NCI-H1436 (cell line): ENCODE results near the gene GLS.

Experiments used
- DNase-seq: peaks from one replicate; lab custom pipeline; 2025; lab: John Stamatoyannopoulos, UW

The GLS gene

DNA sequence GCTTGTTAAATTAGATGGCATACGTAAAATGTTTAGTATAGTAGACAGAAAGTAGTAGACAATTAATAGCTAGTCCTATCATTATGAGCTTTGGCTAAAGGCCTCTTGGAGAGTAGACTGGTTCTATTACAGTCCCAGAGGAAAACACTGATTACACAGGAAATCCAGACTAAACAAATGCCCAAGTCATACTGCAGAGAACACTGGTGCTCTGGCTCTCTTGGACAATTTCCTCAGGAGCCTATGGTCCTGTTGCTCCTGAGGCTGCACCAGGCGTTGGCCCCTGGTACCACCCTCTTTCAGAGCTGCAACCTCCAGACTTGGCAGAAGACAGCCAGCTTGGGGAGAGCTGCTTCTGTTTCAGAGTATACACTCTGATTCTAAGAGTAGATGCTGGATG, 91.6 kb downstream of the GLS start:
- no peak for DNase-seq

DNA sequence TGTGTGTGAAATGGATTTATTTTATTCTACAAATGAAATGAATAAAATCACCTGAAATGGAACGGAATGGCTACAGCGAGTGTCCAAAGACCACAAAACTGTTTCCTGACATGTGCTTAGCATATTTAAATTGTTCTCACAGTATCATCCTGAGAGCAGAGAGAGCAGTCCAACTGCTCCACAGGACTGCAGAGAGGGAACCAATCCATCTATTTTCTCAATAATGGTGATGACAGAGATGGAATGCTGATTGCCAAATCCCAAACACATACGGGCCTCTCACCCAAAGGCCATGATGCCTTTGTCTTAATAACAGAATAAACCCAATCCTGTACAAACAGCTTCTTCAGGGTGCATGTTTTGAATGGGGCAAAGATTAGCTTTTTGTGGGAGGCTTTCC, 92.2 kb downstream of the GLS start:
- DNase-seq = no peak

DNA sequence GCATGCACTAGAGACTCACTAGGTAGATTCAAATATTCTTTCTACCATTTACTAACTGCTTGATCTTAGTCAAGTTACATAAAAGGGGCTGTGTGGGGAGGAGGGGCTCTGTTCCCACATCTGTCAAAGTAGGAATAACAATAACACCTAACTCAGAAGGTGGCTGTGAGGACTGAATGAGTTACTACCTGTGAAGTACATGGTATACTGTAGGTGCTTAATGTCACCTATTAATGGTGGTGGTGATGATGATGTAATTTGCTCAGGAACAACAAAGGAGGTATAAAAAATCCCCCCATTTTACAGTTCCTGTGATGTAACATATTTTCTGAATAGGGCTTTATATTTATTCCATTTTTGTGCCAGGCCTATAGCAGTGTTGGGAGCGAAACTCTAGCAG, 92.6 kb downstream of the GLS start:
- no peak for DNase-seq

DNA sequence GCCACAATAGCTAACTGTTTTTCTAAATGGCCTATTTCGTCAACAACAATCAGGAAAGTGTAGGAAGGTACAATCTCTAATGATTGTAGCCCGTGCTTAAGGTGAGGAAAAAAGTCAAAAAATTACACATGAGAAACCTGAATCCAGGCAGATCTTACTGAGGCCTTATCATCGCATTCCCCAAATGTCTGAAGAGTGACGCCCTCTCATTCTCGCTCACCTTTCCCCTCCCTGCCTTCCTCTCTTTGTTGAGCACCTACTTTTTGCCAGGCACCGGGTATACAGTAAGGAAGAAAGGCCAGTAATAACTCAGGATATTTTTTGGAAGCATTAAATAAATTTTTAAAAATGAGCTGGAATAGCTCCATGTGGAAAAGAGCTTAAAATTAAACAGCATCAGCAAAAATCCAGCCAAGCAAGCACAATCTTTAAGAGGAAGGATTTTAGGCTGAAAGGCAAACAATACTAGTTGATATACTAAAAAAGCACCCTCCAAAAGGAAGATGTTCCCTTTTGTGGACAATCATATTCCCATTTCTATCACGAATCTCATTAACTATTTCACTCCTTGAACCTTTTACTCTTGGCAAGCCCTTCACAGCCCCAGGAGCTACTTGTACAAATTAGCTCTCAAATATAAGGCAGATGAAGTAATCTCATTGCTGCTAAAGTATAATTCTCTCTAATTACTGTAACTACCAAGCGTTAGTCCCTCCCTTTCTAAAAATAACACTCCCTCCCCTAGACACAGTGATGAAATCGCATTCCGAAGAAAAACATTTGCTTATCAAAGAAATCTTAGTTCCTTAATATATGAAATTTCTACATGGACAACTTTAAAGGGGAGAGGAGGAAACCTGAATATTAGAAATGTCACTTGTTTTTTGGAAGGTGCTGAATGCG, 93.4 kb downstream of the GLS start:
- DNase-seq = no peak

DNA sequence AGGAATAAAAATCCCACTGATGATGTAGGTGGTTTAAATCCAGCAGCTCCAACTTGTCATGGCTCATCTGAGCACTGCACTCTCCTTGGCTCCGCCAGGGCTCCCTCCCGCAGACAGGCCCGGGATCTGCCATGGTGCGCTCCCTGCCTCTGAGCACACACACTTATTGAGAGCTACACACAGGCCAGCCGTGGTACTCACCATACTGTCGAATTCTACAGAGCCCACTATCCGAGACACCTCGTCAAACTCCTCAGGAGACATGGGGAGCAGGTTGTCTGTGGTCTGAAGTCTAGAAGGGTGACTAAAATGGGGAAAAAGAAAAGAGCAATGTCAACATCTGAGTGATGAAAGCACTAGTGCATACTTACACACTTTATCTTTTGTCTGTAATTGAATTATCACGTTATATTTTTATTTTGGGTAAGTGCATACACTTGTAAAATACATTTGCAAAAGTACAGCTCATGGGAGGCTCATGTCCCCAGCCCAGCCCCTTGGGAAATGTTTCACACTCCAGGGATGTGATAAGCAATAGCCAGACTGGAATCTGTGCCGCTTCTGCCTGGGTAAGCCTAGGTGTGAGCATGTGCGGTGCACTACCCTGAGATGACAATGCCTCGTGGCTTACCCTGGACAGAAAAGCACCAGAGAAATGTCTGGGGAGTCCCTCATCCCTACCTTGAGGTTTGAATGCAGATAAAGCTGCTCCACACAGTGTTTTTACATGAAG, 94.2 kb downstream of the GLS start:
- DNase-seq = no peak

DNA sequence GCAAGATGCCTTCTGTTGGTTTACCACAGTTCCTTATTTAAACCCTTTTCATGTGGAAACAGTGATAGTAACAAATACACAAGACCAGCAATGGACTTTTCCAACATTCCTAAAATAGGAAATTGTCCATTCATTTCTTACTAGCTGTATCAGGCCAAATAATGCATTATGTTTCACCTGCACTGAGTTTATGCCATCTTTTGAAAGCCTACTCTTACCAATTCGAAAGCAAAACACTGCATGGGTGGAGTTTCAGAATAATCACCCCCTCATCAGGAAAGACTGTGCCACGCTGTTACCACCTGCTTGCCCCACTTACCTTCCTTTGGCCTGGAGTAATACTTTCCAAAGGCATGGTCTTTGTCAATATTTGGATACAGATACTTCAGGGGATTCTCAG, 95.9 kb downstream of the GLS start:
- DNase-seq = no peak

DNA sequence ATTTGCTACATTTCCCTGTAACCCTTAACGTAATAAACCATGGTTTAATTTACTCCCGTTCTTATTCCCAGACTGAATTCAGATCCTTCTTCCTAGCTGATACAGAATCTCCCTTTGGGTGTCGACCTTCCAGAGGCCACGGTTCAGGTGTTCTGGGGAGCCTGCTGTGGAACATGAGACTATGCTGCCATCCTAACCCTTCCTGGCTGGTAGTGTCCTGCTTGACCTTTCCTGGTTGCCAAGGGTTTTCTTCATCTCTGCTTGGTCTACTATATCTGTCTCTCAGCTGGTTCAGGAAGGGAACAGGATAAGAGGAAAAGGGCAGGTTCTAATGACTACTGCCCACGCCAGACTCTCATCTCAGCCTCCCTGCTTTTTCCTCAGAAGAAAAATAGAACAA, 96.9 kb downstream of the GLS start:
- no peak for DNase-seq

DNA sequence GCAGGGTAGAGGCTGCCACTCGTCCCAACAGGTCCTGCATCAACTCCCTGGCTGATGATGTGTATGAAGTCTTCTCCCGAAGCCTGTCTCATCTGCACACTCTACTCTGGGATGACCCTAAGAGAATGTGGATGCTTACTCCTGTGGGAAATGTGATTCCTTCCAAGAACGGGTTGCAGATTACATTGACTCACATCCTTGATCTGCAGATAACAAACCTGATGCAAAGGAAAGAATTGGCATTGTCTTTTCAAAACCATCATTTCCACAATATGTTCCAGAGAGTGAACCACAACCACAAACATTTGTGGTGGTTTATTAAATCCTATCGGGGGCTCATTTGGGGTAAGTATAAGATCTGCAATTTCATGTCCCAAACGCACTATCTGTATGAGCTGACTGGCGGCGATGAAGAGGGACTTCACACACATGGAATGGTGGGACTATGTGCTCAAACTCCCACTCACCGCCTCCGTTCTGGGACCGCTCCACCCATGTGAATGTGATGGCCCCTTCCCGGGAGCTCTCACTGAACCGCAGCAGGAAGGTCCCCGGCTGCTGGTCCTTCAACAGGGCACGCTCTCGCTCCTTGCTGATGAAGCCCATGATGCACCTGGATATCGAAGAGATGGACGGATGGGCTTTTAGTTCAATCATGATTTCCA, 97.9 kb downstream of the GLS start:
- DNase-seq = no peak

DNA sequence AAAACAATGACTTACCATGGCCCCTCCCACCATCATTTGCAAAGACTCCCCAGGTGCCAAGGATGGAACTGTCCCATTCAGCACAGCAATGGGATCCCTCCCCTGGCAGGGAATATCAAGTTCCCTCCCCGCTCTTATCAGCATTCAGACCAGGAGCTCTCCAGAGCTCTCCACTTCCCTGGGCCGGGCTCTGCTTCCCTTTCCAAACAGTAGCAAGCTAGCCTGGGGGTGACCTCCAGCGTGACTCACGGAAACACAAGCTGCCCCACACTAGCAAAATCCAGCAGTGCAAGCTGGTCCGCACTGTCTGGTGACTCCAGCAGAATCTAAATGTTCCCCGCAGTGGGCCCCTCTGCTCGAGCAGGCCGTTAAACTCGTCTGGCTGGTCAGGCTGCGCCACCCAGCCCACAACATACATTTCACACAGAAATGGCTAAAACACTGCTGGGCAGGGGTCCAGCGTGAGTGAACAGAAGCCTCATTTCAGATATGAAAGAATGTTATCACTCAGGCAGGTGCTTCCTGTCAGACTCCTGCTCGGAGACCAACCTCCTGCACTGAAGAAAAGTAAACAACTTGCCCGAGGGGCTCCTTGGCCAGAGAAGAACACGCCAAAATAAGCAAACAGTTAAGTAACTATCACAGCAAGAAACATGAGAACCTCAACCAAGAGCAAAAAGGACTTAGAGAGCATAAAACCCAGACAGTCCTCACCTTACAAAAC, 99.4 kb downstream of the GLS start:
- no peak for DNase-seq

DNA sequence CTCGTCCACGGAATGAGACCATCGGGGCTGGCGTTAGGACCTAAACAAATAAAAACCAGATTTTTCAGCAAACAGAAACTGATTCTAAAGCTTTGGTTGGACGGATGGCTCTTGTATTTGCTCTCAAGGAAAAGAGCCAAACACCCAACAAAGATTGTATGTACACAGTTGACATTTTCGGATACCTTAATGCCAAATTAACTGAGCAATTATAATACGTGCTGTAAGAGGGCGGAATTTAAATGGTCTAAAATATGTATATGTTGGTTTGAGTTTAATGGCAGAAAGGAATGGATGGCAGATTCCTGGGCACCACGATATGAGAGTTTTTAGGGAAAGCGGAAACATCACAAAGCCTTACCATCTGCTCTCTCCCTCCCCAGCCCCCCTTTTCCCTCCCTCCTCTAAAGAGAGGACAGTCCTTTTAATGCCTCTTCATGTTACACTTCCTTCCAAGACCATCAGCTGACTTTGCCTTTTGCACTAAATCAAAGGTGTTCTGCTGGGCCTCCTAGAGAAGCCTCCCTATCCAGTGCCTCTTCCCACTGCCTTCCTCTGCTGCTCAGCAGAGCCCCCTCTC, 100.1 kb downstream of the GLS start:
- no peak for DNase-seq

DNA sequence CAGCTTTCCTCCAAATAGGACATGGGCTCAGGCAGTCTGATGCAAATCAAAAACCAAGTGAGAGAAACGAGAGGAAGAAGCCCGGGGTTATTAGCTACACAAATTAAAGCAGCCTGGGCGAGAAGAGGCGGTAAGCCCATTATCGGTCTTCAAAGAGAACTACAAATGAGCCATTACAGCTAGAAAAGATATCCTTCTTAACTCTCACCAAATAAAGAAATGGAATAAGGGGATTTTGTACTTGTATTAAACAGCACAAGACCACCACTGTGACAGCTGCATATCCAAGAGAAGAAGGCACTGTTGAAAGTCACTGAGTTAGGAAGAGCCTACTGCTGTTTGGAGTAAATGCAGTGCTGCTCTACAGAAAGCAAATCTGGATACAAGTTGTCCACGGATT, 100.7 kb downstream of the GLS start:
- no peak for DNase-seq

DNA sequence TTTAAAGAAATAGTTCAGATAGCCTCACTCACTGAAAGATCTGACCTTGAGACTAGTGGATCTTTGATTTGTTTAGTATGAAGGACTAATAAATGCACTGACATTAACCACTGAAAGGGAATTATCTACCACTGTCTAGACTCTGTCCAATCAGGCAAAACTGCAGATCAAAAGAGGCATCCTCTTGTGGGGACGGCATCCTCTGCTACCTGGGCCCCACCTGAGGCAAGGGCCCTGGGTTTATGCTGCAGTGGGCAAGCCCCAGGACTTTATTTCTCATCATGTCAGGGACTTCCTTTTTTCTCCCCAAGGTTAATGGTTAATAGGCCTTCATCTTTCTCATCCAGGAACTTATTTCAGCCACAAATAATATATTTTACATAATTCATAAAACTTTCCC, 101.1 kb downstream of the GLS start:
- no peak for DNase-seq

DNA sequence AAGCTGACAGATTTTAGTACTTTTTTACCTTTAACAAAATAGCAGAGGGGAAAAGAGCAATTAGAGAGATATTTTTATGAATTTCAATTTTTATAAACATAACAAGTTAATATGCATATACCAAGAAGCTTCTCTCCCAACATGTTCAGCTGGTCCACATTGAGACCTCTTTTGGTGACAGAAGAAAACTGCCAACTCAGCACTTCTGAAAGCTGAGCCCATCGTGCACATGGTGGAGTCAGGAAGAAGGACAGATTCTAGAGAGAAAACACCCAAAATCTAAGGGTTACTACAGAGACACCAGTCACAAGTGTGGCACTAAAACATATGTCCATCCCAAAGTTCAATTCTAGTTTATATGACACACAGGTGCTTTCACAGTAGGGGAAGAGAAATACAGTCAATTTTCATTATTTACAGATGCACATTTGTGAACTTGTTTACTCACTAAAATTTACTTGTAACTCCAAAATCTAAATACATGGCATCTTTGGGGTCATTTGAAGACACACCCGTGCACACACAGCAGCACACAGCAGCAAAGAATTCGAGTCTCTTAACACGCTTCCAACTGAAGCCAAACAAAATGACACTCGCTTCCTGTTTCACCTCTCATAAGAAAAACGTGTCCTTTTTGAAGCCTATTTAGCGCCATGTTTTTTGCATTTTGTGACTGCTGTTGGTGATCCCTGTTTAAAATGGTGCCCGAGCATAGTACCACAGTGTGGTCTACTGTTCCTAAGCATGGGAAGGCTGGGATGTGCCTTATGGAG, 101.8 kb downstream of the GLS start:
- no peak for DNase-seq

DNA sequence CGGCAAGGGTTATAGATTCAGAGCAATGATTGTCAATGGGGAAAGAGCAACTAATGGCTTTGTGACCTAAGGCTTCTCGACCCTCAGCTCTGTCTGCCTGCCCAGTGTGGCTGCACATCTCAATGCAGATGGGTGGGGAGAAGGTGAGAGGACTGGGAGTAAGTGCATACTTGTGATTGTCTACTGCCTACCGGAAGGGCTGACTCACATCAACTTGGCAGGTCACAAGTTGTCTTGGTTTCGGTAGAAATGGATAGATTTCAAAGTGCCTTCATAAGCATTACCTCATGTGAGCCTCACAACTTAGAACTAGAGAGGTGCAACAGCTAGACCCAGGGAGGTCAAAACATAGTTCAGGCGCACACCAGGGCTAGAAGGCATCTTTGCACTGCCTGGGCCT, 104.0 kb downstream of the GLS start:
- DNase-seq = no peak

DNA sequence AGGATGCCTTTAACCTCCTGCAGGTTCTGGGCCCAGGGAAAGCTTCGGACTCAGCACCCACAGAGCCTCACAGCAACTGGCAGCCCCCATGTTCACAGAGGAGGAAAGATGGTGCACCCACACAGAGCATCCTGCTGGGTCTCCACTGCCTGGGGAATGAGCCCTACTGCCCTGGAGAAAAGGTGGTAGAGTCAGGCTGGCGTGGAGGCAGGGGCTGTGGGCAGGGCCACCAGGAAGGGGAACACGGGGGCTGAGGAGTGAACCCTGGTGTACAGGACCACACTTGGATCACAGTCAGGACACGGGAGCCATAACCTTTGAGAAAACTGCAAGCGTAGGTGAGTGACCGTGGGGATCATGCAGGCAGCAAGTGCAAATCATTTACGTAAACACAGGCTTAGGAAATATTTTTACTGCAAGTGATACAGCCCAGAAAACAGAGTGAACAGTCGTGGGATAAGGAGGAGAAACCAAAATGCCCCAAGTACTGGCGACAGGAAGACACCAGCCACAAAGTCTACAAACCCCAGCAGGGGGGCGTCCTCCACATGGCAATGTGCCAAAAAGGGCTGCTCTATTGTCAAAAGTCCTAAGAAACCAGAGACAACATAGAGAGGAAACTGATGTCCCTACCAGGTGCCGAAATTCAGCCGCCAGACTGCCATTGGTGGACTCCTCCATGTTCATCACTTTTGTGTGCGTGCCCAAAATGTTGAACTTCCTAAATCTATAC, 105.8 kb downstream of the GLS start:
- no peak for DNase-seq

DNA sequence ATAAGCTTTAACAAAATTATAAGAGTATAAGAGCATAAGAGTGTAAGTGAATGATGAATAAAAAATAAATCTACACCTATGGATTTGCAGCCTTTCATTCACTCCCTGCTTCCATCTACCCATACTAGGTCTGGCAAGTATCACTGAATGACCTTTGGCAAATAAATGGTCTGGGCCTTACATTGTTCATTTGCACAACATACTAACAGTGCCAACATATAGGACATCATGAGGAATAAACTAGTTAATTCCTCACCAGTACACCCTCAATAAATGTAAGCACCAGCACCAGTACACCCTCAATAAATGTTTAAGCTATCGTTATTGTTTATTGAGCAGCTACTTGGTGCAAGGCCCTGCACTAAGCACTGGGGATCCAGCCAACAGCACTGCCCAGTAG, 106.5 kb downstream of the GLS start:
- DNase-seq = no peak

DNA sequence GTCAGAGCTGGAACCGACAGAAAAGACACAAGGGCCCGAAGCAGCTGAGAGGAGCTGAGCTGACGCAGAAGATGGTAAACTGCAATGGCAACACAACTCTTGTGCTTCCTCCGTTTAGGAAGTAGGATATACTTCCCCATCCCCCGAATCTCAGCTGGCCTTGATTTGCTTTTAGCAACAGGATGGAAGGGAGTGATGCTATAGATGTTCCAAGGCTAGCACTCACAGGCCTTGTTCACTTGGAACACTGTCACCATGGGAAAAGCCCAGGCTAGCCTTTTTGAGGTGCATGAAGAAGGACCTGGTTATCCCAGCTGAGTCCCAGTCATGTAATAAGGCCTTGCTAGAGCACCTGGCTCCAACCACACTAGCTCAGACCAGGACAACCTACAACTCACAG, 107.3 kb downstream of the GLS start:
- DNase-seq = no peak

DNA sequence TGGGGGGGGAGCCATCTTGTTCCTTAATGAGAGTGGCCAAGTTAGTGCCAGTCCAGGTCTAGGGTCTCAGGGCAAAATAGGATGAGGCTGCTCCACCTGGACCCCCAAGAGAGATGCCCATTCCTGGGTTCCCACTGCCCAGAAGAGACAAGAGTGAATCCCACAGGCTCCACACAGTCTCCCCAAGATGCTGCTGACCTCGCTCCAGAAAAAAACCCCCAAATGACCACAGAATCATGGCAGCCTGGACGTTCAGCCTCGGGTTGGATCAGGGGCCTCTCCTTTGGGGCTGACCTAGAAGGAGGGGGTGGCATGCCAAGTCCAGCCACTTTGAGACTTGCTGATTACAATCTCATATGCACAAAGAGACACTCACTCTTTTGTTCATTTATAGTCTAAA, 108.3 kb downstream of the GLS start:
- no peak for DNase-seq

DNA sequence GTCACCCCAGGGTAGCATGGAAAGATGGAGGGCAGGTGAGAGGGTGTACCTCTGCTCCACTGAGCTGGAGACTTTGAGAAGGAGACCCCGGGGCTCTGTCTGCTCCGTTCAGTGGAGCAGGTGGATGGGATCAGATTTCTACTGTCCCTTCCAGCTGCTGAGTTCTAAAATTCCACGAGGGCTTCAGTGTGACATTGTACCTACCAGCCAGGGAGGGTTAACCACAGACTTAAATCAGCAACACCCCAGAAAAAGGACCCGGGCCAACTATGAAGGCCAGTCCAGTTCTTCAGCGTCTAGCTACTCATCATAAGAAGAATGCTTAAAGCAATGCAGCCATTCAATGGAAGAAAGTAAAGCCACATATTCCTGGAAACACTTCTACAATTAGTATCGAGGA, 109.5 kb downstream of the GLS start:
- DNase-seq = no peak

DNA sequence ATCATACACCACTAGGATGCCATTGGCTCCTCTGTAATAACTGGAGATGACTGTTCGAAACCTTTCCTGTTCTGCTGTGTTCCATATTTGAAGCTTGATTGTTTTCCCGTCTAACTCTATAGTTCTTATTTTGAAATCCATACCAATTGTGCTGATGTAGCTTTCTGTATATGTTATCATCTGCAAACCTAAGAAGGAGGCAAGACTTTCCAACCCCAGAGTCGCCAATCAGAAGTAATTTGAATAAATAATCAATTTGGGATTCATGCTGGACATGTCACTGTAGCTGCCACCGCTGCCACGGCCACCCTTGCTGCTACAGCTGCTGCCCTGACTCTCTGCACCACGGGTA, 112.6 kb downstream of the GLS start:
- DNase-seq = no peak

DNA sequence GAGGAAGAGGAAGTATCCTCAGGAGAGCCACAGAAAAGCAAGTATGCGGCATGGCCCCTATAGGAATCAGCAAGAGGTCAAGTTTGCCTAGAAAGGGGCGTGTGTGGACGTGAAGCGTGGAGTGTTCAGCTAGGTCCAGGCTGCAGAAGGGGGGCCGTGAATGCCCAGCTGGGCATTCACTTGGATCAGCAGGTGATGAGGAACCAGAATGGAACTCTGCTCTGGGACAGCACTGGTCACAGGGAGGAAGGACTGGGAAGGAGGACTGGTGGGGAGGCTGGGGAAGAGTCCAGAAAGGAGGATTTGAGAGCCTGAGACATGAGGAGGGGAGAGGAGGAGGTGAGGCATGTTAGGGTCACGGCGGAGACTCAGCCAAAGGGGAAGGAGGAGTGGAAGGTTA, 113.5 kb downstream of the GLS start:
- DNase-seq = no peak
